B cell (primary cell): Measurements from ENCODE around the gene LSM14B.

ENCODE experiments used
- CTCF ChIP-seq: fragments of 200-600 bp; IDR thresholded peaks from one replicate; pipeline ENCODE4 v1.8.0; 2022; ENCODE audit warnings: antibody characterized with exemption, mild to moderate bottlenecking
- EZH2 ChIP-seq: IDR thresholded peaks from 2 replicates; pipeline ENCODE4 v1.6.1; 2012; ENCODE audit warnings: borderline replicate concordance, low read depth, mild to moderate bottlenecking, moderate library complexity, low read length; ENCODE audit not compliant: insufficient read depth, poor library complexity, severe bottlenecking

GRCh38 chr20:62176866-62177265 lies 54.6 kb downstream of the LSM14B start:
- TF ChIP-seq CTCF (no peak), EZH2 (no peak)
